Measurements from ENCODE around the gene VPS16.

Gene VPS16

DNA sequence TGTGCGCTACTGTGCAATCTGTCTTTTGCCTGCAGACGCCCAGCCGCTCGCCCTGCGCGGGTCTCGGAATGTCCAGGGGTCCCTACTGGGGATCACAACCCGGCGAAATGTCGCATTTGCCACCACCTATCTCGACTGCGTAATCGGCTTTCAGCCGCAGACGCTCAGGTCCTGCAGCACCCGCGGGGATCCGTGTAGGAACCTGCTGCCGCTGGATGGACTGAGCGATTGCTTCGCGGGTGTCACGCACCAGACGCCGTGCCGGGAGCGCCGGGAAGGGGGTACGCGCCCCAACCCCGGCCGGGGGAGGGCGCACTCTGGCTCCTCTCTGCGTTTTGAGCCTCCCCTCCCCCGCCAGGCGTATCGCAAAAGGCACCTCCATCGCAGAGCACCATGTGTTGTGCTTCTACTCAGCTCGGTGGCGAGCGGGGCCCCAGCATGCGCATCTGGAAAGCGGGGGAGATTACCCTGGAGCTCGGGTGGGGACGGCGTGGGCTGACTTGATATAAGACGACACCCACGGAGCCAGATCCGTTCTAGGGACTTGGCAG lies 32.0 kb downstream of the VPS16 start (continued):
- TF ChIP-seq ZBTB11 (tag by site-specific recombination; conservative IDR thresholded peaks at IDR 0.05; ENCODE audit: low read depth), result no peak
- TF ChIP-seq ZNF692 (tag by site-specific recombination; IDR thresholded peaks at IDR 0.05), result no peak
- TF ChIP-seq ZBTB6 (tag by site-specific recombination; IDR thresholded peaks at IDR 0.05), result no peak
- no peak for TF ChIP-seq GLI4 (tag by site-specific recombination; IDR thresholded peaks at IDR 0.05)
- peak; percentile 23; the same call in 1 of the 2 replicates for TF ChIP-seq PATZ1 (tag by site-specific recombination; IDR thresholded peaks at IDR 0.05)
- no peak for TF ChIP-seq ZNF768 (tag by site-specific recombination; IDR thresholded peaks at IDR 0.05)
- TF ChIP-seq ZNF398 (tag by site-specific recombination; IDR thresholded peaks at IDR 0.05), result peak; percentile 45; the same call in 1 of the 2 replicates
- TF ChIP-seq YY1 (tag by site-specific recombination; IDR thresholded peaks at IDR 0.05), result no peak
- no peak for TF ChIP-seq ZNF501 (tag by site-specific recombination; IDR thresholded peaks at IDR 0.05)
- TF ChIP-seq ZNF558 (tag by site-specific recombination; IDR thresholded peaks at IDR 0.05), result no peak
- no peak for TF ChIP-seq ZNF629 (tag by site-specific recombination; IDR thresholded peaks at IDR 0.05)
- TF ChIP-seq ZNF175 (tag by site-specific recombination; IDR thresholded peaks at IDR 0.05), result no peak
- TF ChIP-seq ZBTB26 (tag by site-specific recombination; optimal IDR thresholded peaks at IDR 0.05), result no peak
- no peak for TF ChIP-seq ZNF404 (tag by site-specific recombination; IDR thresholded peaks at IDR 0.05)
- TF ChIP-seq, protein P1, sequence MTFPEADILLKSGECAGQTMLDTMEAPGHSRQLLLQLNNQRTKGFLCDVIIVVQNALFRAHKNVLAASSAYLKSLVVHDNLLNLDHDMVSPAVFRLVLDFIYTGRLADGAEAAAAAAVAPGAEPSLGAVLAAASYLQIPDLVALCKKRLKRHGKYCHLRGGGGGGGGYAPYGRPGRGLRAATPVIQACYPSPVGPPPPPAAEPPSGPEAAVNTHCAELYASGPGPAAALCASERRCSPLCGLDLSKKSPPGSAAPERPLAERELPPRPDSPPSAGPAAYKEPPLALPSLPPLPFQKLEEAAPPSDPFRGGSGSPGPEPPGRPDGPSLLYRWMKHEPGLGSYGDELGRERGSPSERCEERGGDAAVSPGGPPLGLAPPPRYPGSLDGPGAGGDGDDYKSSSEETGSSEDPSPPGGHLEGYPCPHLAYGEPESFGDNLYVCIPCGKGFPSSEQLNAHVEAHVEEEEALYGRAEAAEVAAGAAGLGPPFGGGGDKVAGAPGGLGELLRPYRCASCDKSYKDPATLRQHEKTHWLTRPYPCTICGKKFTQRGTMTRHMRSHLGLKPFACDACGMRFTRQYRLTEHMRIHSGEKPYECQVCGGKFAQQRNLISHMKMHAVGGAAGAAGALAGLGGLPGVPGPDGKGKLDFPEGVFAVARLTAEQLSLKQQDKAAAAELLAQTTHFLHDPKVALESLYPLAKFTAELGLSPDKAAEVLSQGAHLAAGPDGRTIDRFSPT (tag by site-specific recombination; IDR thresholded peaks at IDR 0.05), result no peak
- no peak for TF ChIP-seq ZNF16 (tag by site-specific recombination; IDR thresholded peaks at IDR 0.05; ENCODE audit: low read depth)
- TF ChIP-seq ZNF266 (tag by site-specific recombination; IDR thresholded peaks at IDR 0.05; ENCODE audit: low read depth), result no peak
- no peak for TF ChIP-seq ZNF292 (tag by site-specific recombination; IDR thresholded peaks at IDR 0.05; ENCODE audit: borderline replicate concordance, low read depth)
- no peak for TF ChIP-seq SCRT2 (tag by site-specific recombination; IDR thresholded peaks at IDR 0.05)
- TF ChIP-seq ZNF624 (tag by site-specific recombination; IDR thresholded peaks at IDR 0.05), result no peak
- no peak for TF ChIP-seq SETDB1 (IDR thresholded peaks at IDR 0.05; ENCODE audit: insufficient read length, low read length)
- no peak for TF ChIP-seq BCL11A (tag by site-specific recombination; IDR thresholded peaks at IDR 0.05; ENCODE audit: low read depth)
- TF ChIP-seq ZNF157 (tag by site-specific recombination; IDR thresholded peaks at IDR 0.05), result no peak
- TF ChIP-seq ZNF677 (tag by site-specific recombination; IDR thresholded peaks at IDR 0.05), result no peak
